IPS-11a (cell line): ENCODE results near the gene AKT2.
"Not testable (repeated sequence)": the region's sequence is repeated elsewhere in the genome, so short reads cannot be mapped to it uniquely, and the experiment has no call there.

Experiments
- H3K4me3 ChIP-seq: one replicate; pipeline ENCODE4 v1.5.1; 2013; ENCODE audit warnings: low read depth, low read length, control low read depth

Gene AKT2

GRCh38 chr19:40284501-40285352 is at the start of gene AKT2:
TSS of gene AKT2 (minus strand) at chr19:40285345. CDS start at chr19:40265267, 20,078 bp downstream.
- H3K4me3 ChIP-seq, result peak within 1 kb of the TSS; percentile 81

GRCh38 chr19:40333083-40333482 is 47.9 kb upstream of the AKT2 start:
- H3K4me3 ChIP-seq, result not testable (repeated sequence)

- no peak overlapping the region for H3K4me3 ChIP-seq
Measured at GRCh38 chr19:40332669-40333068, 47.5 kb upstream of the AKT2 start.

- no peak overlapping the region for H3K4me3 ChIP-seq
Measured at GRCh38 chr19:40331052-40331451, 45.9 kb upstream of the AKT2 start.

- H3K4me3 ChIP-seq, result no peak overlapping the region
Measured at GRCh38 chr19:40326201-40326600, 41.1 kb upstream of the AKT2 start.

- H3K4me3 ChIP-seq, result no peak overlapping the region
Measured at GRCh38 chr19:40323705-40324104, 38.6 kb upstream of the AKT2 start.

GRCh38 chr19:40322951-40323615 is 37.9 kb upstream of the AKT2 start:
- H3K4me3 ChIP-seq, result no peak overlapping the region

- H3K4me3 ChIP-seq, result no peak overlapping the region
Measured at GRCh38 chr19:40322271-40322610, 37.1 kb upstream of the AKT2 start.

GRCh38 chr19:40321566-40322270 is 36.6 kb upstream of the AKT2 start:
- H3K4me3 ChIP-seq, result no peak overlapping the region

- H3K4me3 ChIP-seq, result no peak overlapping the region
Measured at GRCh38 chr19:40321076-40321475, 35.9 kb upstream of the AKT2 start.

- H3K4me3 ChIP-seq, result no peak overlapping the region
Measured at GRCh38 chr19:40320558-40320935, 35.4 kb upstream of the AKT2 start.

- no peak overlapping the region for H3K4me3 ChIP-seq
Measured at GRCh38 chr19:40317338-40317737, 32.2 kb upstream of the AKT2 start.

- H3K4me3 ChIP-seq, result no peak overlapping the region
Measured at GRCh38 chr19:40315812-40316470, 30.8 kb upstream of the AKT2 start.

- H3K4me3 ChIP-seq, result no peak overlapping the region
Measured at GRCh38 chr19:40314656-40315055, 29.5 kb upstream of the AKT2 start.

GRCh38 chr19:40313229-40313983 is 28.3 kb upstream of the AKT2 start:
- H3K4me3 ChIP-seq, result no peak overlapping the region

GRCh38 chr19:40312533-40312932 is 27.4 kb upstream of the AKT2 start:
- no peak overlapping the region for H3K4me3 ChIP-seq

GRCh38 chr19:40309666-40310065 is 24.5 kb upstream of the AKT2 start:
- no peak overlapping the region for H3K4me3 ChIP-seq

GRCh38 chr19:40305403-40305802 is 20.3 kb upstream of the AKT2 start:
- H3K4me3 ChIP-seq, result no peak overlapping the region

- H3K4me3 ChIP-seq, result no peak overlapping the region
Measured at GRCh38 chr19:40304306-40304705, 19.2 kb upstream of the AKT2 start.

- H3K4me3 ChIP-seq, result no peak overlapping the region
Measured at GRCh38 chr19:40303765-40304164, 18.6 kb upstream of the AKT2 start.
